Liver (tissue), 9 donors: ENCODE measurements around the gene PRDM2. TPM values are rescaled to one million over a fixed set of nuclear protein-coding genes. Genes with fewer than 3 reads are reported as not detected.

Experiments
- DNase-seq: peaks from one replicate; pipeline ENCODE4 v3.0.0-alpha.2; 2017; ENCODE audit warnings: low spot score
- H3K27ac ChIP-seq, 2 donors: one replicate each; pipeline ENCODE4 v1.7.0; 2013; ENCODE audit warnings: inconsistent platforms in 2 of 2, low read length in 2 of 2, control low read depth in 1 of 2, low read depth in 1 of 2, mild to moderate bottlenecking in 1 of 2
- H3K27me3 ChIP-seq, 4 donors: one replicate each; pipeline versions ENCODE4 v1.6.1 to v1.7.0; 2013; ENCODE audit warnings: low read length in 3 of 4, inconsistent platforms in 1 of 4, mild to moderate bottlenecking in 1 of 4, moderate library complexity in 1 of 4; ENCODE audit not compliant: control insufficient read depth in 4 of 4, insufficient read depth in 4 of 4
- H3K36me3 ChIP-seq, 4 donors: one replicate each; pipeline versions ENCODE4 v1.6.1 to v1.7.0; 2013; ENCODE audit warnings: low read length in 3 of 4, mild to moderate bottlenecking in 3 of 4, low read depth in 1 of 4, moderate library complexity in 1 of 4; ENCODE audit not compliant: control insufficient read depth in 4 of 4, insufficient read depth in 3 of 4
- H3K4me1 ChIP-seq, 4 donors: one replicate each; pipeline versions ENCODE4 v1.6.1 to v1.7.0; 2013; ENCODE audit warnings: low read length in 3 of 4, mild to moderate bottlenecking in 3 of 4, moderate library complexity in 1 of 4; ENCODE audit not compliant: control insufficient read depth in 4 of 4, insufficient read depth in 4 of 4
- H3K4me3 ChIP-seq, 3 donors: one replicate each; pipeline versions ENCODE4 v1.6.1 to v1.7.0; 2013; ENCODE audit warnings: low read length in 3 of 3, control low read depth in 1 of 3, low read depth in 1 of 3, mild to moderate bottlenecking in 1 of 3
- H3K9ac ChIP-seq, 2 donors: one replicate each; pipeline ENCODE4 v1.7.0; 2013; ENCODE audit warnings: low read length in 2 of 2, mild to moderate bottlenecking in 2 of 2, moderate library complexity in 2 of 2, control low read depth in 1 of 2, low read depth in 1 of 2
- H3K9me3 ChIP-seq, 4 donors: one replicate each; pipeline versions ENCODE4 v1.6.1 to v1.7.0; 2013; ENCODE audit warnings: low read length in 3 of 4; ENCODE audit not compliant: control insufficient read depth in 4 of 4
- ATF3 ChIP-seq: IDR thresholded peaks from 2 replicates; pipeline ENCODE4 v1.6.1; 2016; ENCODE audit warnings: antibody characterized with exemption
- CTCF ChIP-seq: fragments of 150-350 bp; IDR thresholded peaks from 2 replicates; pipeline ENCODE4 v1.5.1; 2017; ENCODE audit warnings: improper control_type of control experiment, low read depth, low read length; ENCODE audit not compliant: missing input control
- EGR1 ChIP-seq, 2 donors: IDR thresholded peaks; 2 replicates each; pipeline ENCODE4 v1.6.1; 2016 to 2018; ENCODE audit warnings: antibody characterized with exemption in 2 of 2, low read depth in 2 of 2
- FOXA1 ChIP-seq: IDR thresholded peaks from 2 replicates; pipeline ENCODE4 v1.6.1; 2016; ENCODE audit warnings: antibody characterized with exemption
- FOXA2 ChIP-seq: IDR thresholded peaks from 2 replicates; pipeline ENCODE4 v1.6.1; 2016; ENCODE audit warnings: antibody characterized with exemption
- GABPA ChIP-seq, 2 donors: IDR thresholded peaks in 1 of 2; conservative IDR thresholded peaks in 1 of 2; 2 replicates each; pipeline ENCODE4 v1.6.1; 2016; ENCODE audit warnings: antibody characterized with exemption in 2 of 2, mild to moderate bottlenecking in 1 of 2, moderate library complexity in 1 of 2
- HNF4A ChIP-seq, 2 donors: conservative IDR thresholded peaks; 2 replicates each; pipeline ENCODE4 v1.6.1; 2016; ENCODE audit warnings: antibody characterized with exemption in 2 of 2, mild to moderate bottlenecking in 2 of 2
- HNF4G ChIP-seq: IDR thresholded peaks from 2 replicates; pipeline ENCODE4 v1.6.1; 2016; ENCODE audit warnings: antibody characterized with exemption
- JUND ChIP-seq, 2 donors: IDR thresholded peaks; 2 replicates each; pipeline ENCODE4 v1.6.1; 2016; ENCODE audit warnings: antibody characterized with exemption in 2 of 2
- MAX ChIP-seq: IDR thresholded peaks from 2 replicates; pipeline ENCODE4 v1.6.1; 2016; ENCODE audit warnings: antibody characterized with exemption
- NR2F2 ChIP-seq: IDR thresholded peaks from 2 replicates; pipeline ENCODE4 v1.6.1; 2016; ENCODE audit warnings: antibody characterized with exemption
- RAD21 ChIP-seq, 2 donors: IDR thresholded peaks; 2 replicates each; pipeline ENCODE4 v1.6.1; 2016; ENCODE audit warnings: antibody characterized with exemption in 2 of 2, mild to moderate bottlenecking in 2 of 2
- REST ChIP-seq: IDR thresholded peaks from 2 replicates; pipeline ENCODE4 v1.6.1; 2016; ENCODE audit warnings: antibody characterized with exemption, mild to moderate bottlenecking
- RXRA ChIP-seq, 2 donors: IDR thresholded peaks; 2 replicates each; pipeline ENCODE4 v1.6.1; 2017 to 2018; ENCODE audit warnings: antibody characterized with exemption in 2 of 2, mild to moderate bottlenecking in 1 of 2
- SP1 ChIP-seq: IDR thresholded peaks from 2 replicates; pipeline ENCODE4 v1.6.1; 2018; ENCODE audit warnings: antibody characterized with exemption, mild to moderate bottlenecking
- TAF1 ChIP-seq: conservative IDR thresholded peaks from 2 replicates; pipeline ENCODE4 v1.6.1; 2016; ENCODE audit warnings: antibody characterized with exemption, mild to moderate bottlenecking
- YY1 ChIP-seq: IDR thresholded peaks from 2 replicates; pipeline ENCODE4 v1.6.1; 2016; ENCODE audit warnings: antibody characterized with exemption, mild to moderate bottlenecking
- ZBTB33 ChIP-seq: IDR thresholded peaks from 2 replicates; pipeline ENCODE4 v1.6.1; 2016; ENCODE audit warnings: antibody characterized with exemption
- whole genome bisulfite sequencing: extraction: QIAGEN DNeasy Blood & Tissue Kit; methylation state at CpG from one replicate; pipeline ENCODE4 v1.1.7; 2013; 5-methylcytosine and 5-hydroxymethylcytosine counted together
- polyA plus RNA-seq, 2 donors: library from polyadenylated mRNA; stranded (reverse) in 1 of 2; unstranded in 1 of 2; fragments of 200-250 nt in 1 of 2; fragments of >200 nt in 1 of 2; fragmentation: Nextera tagmentation in 1 of 2; extraction: Ambion mirVana in 1 of 2; gene quantifications; one replicate each; pipeline versions ENCODE4 v1.2.1 to v1.2.3, GENCODE V29; 2013 to 2015
- total RNA-seq, 2 donors: library from RNA; depleted of rRNA; stranded (reverse); fragments of >200 nt; gene quantifications; one replicate each; pipeline ENCODE4 v1.2.3, GENCODE V29; 2014
- donor health status: healthy.
- donor health status: healthy.
- donor health status: healthy.
- donor health status: healthy.
- donor health status: healthy.

The PRDM2 gene
- total and polyA plus RNA-seq, 4 donors: 4.5 to 13.9 (median 7.9) TPM

GRCh38 chr1:13760340-13760739, 60.4 kb downstream of the PRDM2 start:
- no peak overlapping the region for H3K9ac ChIP-seq
- no peak overlapping the region for H3K4me3 ChIP-seq
- peaks cover 2 to 22% (median 8%) of the 10 kb centered on the region in 4 donors for H3K4me1 ChIP-seq
- DNase-seq: no peak
- H3K9me3 ChIP-seq: no peaks in the 10 kb centered on the region
- no peak for TF ChIP-seq SP1
- TF ChIP-seq GABPA (IDR thresholded peaks at IDR 0.05 in 1 of 2, conservative IDR thresholded peaks at IDR 0.05 in 1 of 2): no peak
- TF ChIP-seq RXRA (IDR thresholded peaks at IDR 0.05): no peak
- no peak for TF ChIP-seq RAD21 (IDR thresholded peaks at IDR 0.05)
- no peak for TF ChIP-seq MAX
- no peak for TF ChIP-seq HNF4A (conservative IDR thresholded peaks at IDR 0.05)
- TF ChIP-seq TAF1: no peak
- no peak for TF ChIP-seq FOXA2
- no peak for TF ChIP-seq ATF3
- TF ChIP-seq FOXA1: no peak
- no peaks in the 10 kb centered on the region for H3K36me3 ChIP-seq
- H3K27ac ChIP-seq: peak overlapping the region in 1 of 2 donors; percentile 68
- 90% methylated on average over 2 of the region's 2 CpGs for WGBS
- no peaks in the 10 kb centered on the region for H3K27me3 ChIP-seq

GRCh38 chr1:13760921-13761320, 60.9 kb downstream of the PRDM2 start:
- WGBS: 44% methylated on average over 5 of the region's 5 CpGs

More at GRCh38 chr1:13760921-13761320, 60.9 kb downstream of the PRDM2 start:
- no peak for DNase-seq
- Histone ChIP-seq H3K9me3 (no peaks in the 10 kb centered on the region), H3K27me3 (no peaks in the 10 kb centered on the region), H3K4me3 (no peak overlapping the region), H3K9ac (no peak overlapping the region), H3K27ac (peak overlapping the region in 1 of 2 donors; percentile 68), H3K4me1 (peaks cover 2 to 22% (median 8%) of the 10 kb centered on the region in 4 donors), H3K36me3 (no peaks in the 10 kb centered on the region)
- TF ChIP-seq HNF4A (conservative IDR thresholded peaks at IDR 0.05): peak; percentile 66 to 73
- TF ChIP-seq SP1: peak; percentile 11
- peak in 1 of 2 donors; percentile 25 for TF ChIP-seq RAD21 (IDR thresholded peaks at IDR 0.05)
- TF ChIP-seq YY1: peak; percentile 58
- TF ChIP-seq MAX: peak; percentile 37
- TF ChIP-seq ATF3: no peak
- TF ChIP-seq TAF1: no peak
- peak in 1 of 2 donors; percentile 34 for TF ChIP-seq EGR1 (IDR thresholded peaks at IDR 0.05; ENCODE audit: low read depth in 2 of 2)
- no peak for TF ChIP-seq FOXA1
- no peak for TF ChIP-seq HNF4G
- no peak for TF ChIP-seq NR2F2
- peak; percentile 15 for TF ChIP-seq ZBTB33
- TF ChIP-seq GABPA (IDR thresholded peaks at IDR 0.05 in 1 of 2, conservative IDR thresholded peaks at IDR 0.05 in 1 of 2): no peak
- peak in 1 of 2 donors; percentile 44 for TF ChIP-seq RXRA (IDR thresholded peaks at IDR 0.05)
- no peak for TF ChIP-seq REST
- no peak for TF ChIP-seq FOXA2
- peak in 1 of 2 donors; percentile 41 for TF ChIP-seq JUND (IDR thresholded peaks at IDR 0.05)
- TF ChIP-seq CTCF: no peak
